DOHH2 (cell line): ENCODE results near the gene MAP1LC3B2.

ENCODE experiments used
- CTCF ChIP-seq: fragments of 200-600 bp; sonication (generic); IDR thresholded peaks from one replicate; pipeline ENCODE4 v1.5.1; 2014; ENCODE audit warnings: antibody characterized with exemption, mild to moderate bottlenecking, low read depth, low read length; ENCODE audit not compliant: poor library complexity, severe bottlenecking
- EZH2phosphoT487 ChIP-seq: fragments of 200-600 bp; sonication (generic); IDR thresholded peaks from 2 replicates; pipeline ENCODE4 v1.6.1; 2017; ENCODE audit warnings: borderline replicate concordance, mild to moderate bottlenecking, antibody characterized with exemption, low read length, moderate library complexity, mixed read lengths

- no peak for TF ChIP-seq EZH2phosphoT487
- TF ChIP-seq CTCF, result no peak
These were observed 45.9 kb downstream of the MAP1LC3B2 start for GRCh38 chr12:116604951-116605641.
